Natural killer cell (primary cell): ENCODE measurements around the gene PHACTR1. TPM values are rescaled to one million over a fixed set of nuclear protein-coding genes. Genes with fewer than 3 reads are reported as not detected.

Experiments
- ATAC-seq, 3 donors: fragments of 150-1000 bp in 2 of 3; fragments of 200-7000 bp in 1 of 3; cut with Tn5 transposase; 1 replicate in 1 of 3; 2 replicates in 2 of 3; pipeline ENCODE4 v1.10.0; 2021; ENCODE audit warnings: mild to moderate bottlenecking in 2 of 3, moderate library complexity in 2 of 3
- DNase-seq, 2 donors: peaks; one replicate each; pipeline versions ENCODE4 v3.0.0 to v3.0.0-alpha.2; 2013 to 2021; ENCODE audit warnings: mixed read lengths in 1 of 2
- H3K27ac ChIP-seq: one replicate; pipeline ENCODE4 v1.5.1; 2013; ENCODE audit warnings: mild to moderate bottlenecking, low read length
- H3K27me3 ChIP-seq: one replicate; pipeline ENCODE4 v1.6.1; 2013; ENCODE audit warnings: low read length; ENCODE audit not compliant: control insufficient read depth, insufficient read depth
- H3K36me3 ChIP-seq: one replicate; pipeline ENCODE4 v1.6.1; 2013; ENCODE audit warnings: low read length; ENCODE audit not compliant: control insufficient read depth, insufficient read depth
- H3K4me1 ChIP-seq: one replicate; pipeline ENCODE4 v1.6.1; 2013; ENCODE audit warnings: low read length; ENCODE audit not compliant: control insufficient read depth, insufficient read depth
- H3K4me3 ChIP-seq: one replicate; pipeline ENCODE4 v1.5.1; 2013; ENCODE audit warnings: low read length
- H3K9me3 ChIP-seq: one replicate; pipeline ENCODE4 v1.6.1; 2013; ENCODE audit warnings: low read length; ENCODE audit not compliant: control insufficient read depth, insufficient read depth
- H3K27ac Mint-ChIP-seq, 2 donors: one replicate each; pipeline ENCODE4 v1.8.0; 2022; ENCODE audit warnings: mild to moderate bottlenecking in 2 of 2, mixed read lengths in 2 of 2, moderate library complexity in 1 of 2
- H3K27me3 Mint-ChIP-seq, 2 donors: one replicate each; pipeline ENCODE4 v1.8.0; 2022; ENCODE audit warnings: low read depth in 2 of 2, mixed read lengths in 2 of 2
- H3K36me3 Mint-ChIP-seq: one replicate; pipeline ENCODE4 v1.8.0; 2022; ENCODE audit warnings: mixed read lengths
- H3K4me1 Mint-ChIP-seq, 2 donors: one replicate each; pipeline ENCODE4 v1.8.0; 2022; ENCODE audit warnings: mixed read lengths in 2 of 2
- H3K4me3 Mint-ChIP-seq: one replicate; pipeline ENCODE4 v1.8.0; 2022; ENCODE audit warnings: mild to moderate bottlenecking, moderate library complexity, mixed read lengths
- H3K9me3 Mint-ChIP-seq, 2 donors: one replicate each; pipeline ENCODE4 v1.8.0; 2022; ENCODE audit warnings: mixed read lengths in 2 of 2
- CTCF ChIP-seq: fragments of 200-600 bp; IDR thresholded peaks from one replicate; pipeline ENCODE4 v1.8.0; 2022; ENCODE audit warnings: antibody characterized with exemption
- WGBS: methylation state at CpG from one replicate; pipeline ENCODE4 v1.1.7; 2013; ENCODE audit warnings: missing lambda C conversion rate; ENCODE audit not compliant: insufficient coverage; 5-methylcytosine and 5-hydroxymethylcytosine counted together
- intact Hi-C: fragments of 100-400 bp; cut with micrococcal nuclease; formaldehyde crosslinking; loops from one replicate; pipeline ENCODE4 v1.14.2; 2022
- total RNA-seq, 4 donors: library from RNA; stranded (reverse); fragments of 120-200 nt in 1 of 4; gene quantifications; one replicate each; pipeline versions ENCODE4 v1.2.3 to v1.2.4, GENCODE V29; 2013 to 2022

The PHACTR1 gene
- total RNA-seq, 3 donors from 2014 or later (not counting 1 experiment from before 2014, with no cell fraction given): 5.2 to 19.0 (median 5.4) TPM

GRCh38 chr6:12955956-12956355 lies 239.4 kb downstream of the PHACTR1 start:
- peaks cover 32 to 52% of the 10 kb centered on the region in 2 donors for H3K27me3 Mint-ChIP-seq
- no peaks in the 10 kb centered on the region for H3K36me3 ChIP-seq
- no peak overlapping the region for H3K4me3 ChIP-seq
- H3K4me3 Mint-ChIP-seq: peak overlapping the region; percentile 87
- H3K9me3 ChIP-seq: no peaks in the 10 kb centered on the region
- intact Hi-C loops: no loop called here
- H3K27me3 ChIP-seq: peaks cover 14% of the 10 kb centered on the region
- H3K4me1 Mint-ChIP-seq: peaks cover 18 to 29% of the 10 kb centered on the region in 2 donors
- no peak overlapping the region for H3K27ac Mint-ChIP-seq
- no peak for DNase-seq
- H3K4me1 ChIP-seq: peaks cover 16% of the 10 kb centered on the region
- H3K36me3 Mint-ChIP-seq: no peaks in the 10 kb centered on the region
- no peaks in the 10 kb centered on the region for H3K9me3 Mint-ChIP-seq
- H3K27ac ChIP-seq: no peak overlapping the region
- WGBS: over 99% methylated on average over 5 of the region's 5 CpGs
- TF ChIP-seq CTCF: no peak
- ATAC-seq: no peak

- peak overlapping the region; percentile 66 for H3K4me3 ChIP-seq
- 0% methylated on average over 1 of the region's 6 CpGs for WGBS
- peaks cover 18 to 29% of the 10 kb centered on the region in 2 donors for H3K4me1 Mint-ChIP-seq
- TF ChIP-seq CTCF: no peak
- no peak for DNase-seq
- no peak overlapping the region for H3K27ac ChIP-seq
- peak overlapping the region; percentile 87 for H3K4me3 Mint-ChIP-seq
- H3K27ac Mint-ChIP-seq: peak overlapping the region in 1 of 2 donors; percentile 76
- peaks cover 16% of the 10 kb centered on the region for H3K4me1 ChIP-seq
- peaks cover 14% of the 10 kb centered on the region for H3K27me3 ChIP-seq
- no peaks in the 10 kb centered on the region for H3K36me3 Mint-ChIP-seq
- ATAC-seq: peak in 1 of 3 donors; percentile 13
- intact Hi-C loops: no loop called here
- peaks cover 32 to 50% of the 10 kb centered on the region in 2 donors for H3K27me3 Mint-ChIP-seq
- no peaks in the 10 kb centered on the region for H3K9me3 ChIP-seq
- H3K36me3 ChIP-seq: no peaks in the 10 kb centered on the region
- no peaks in the 10 kb centered on the region for H3K9me3 Mint-ChIP-seq
These were observed 240.4 kb downstream of the PHACTR1 start for GRCh38 chr6:12956991-12957320.

- Histone ChIP-seq H3K9me3 (no peaks in the 10 kb centered on the region), H3K4me3 (peak overlapping the region; percentile 66), H3K4me1 (peaks cover 16% of the 10 kb centered on the region), H3K27ac (no peak overlapping the region), H3K27me3 (peaks cover 14% of the 10 kb centered on the region), H3K36me3 (no peaks in the 10 kb centered on the region)
- peaks cover 18 to 29% of the 10 kb centered on the region in 2 donors for H3K4me1 Mint-ChIP-seq
- H3K27me3 Mint-ChIP-seq: peaks cover 29 to 45% of the 10 kb centered on the region in 2 donors
- H3K4me3 Mint-ChIP-seq: peak overlapping the region; percentile 87
- ATAC-seq (peak; percentile 38 to 80 (median 49)), DNase-seq (peak; percentile 18 to 27)
- WGBS: 2% methylated on average over 24 of the region's 24 CpGs
- no peaks in the 10 kb centered on the region for H3K36me3 Mint-ChIP-seq
- H3K9me3 Mint-ChIP-seq: no peaks in the 10 kb centered on the region
- H3K27ac Mint-ChIP-seq: peak overlapping the region in 1 of 2 donors; percentile 76
- intact Hi-C loops: no loop called here
- TF ChIP-seq CTCF: no peak
These were observed 240.9 kb downstream of the PHACTR1 start for GRCh38 chr6:12957321-12958051.
